ENCODE data around the gene ADSL.
A peak's percentile ranks its signal among the peaks of the same experiment; 100 is the strongest.

ADSL gene

GRCh38 chr22:40345271-40345670 lies 1.0 kb upstream of the ADSL start:
- TF ChIP-seq CTCF (IDR thresholded peaks at IDR 0.05; ENCODE audit: control insufficient read depth, insufficient read depth, low read depth, low read length, missing control alignments) = no peak
- DNase-seq (ENCODE audit: low read depth) = no peak
- peak overlapping the region; percentile 99 for H3K4me3 ChIP-seq (ENCODE audit: control insufficient read depth, low read depth, low read length)

GRCh38 chr22:40345815-40346184 lies 500 bp upstream of the ADSL start:
- peak overlapping the region; percentile 99 for H3K4me3 ChIP-seq (ENCODE audit: control insufficient read depth, low read depth, low read length)
- no peak for TF ChIP-seq CTCF (IDR thresholded peaks at IDR 0.05; ENCODE audit: control insufficient read depth, insufficient read depth, low read depth, low read length, missing control alignments)
- DNase-seq (ENCODE audit: low read depth) = no peak

GRCh38 chr22:40347300-40347699 lies 1.0 kb downstream of the ADSL start:
- H3K4me3 ChIP-seq (ENCODE audit: control insufficient read depth, low read depth, low read length) = peak overlapping the region; percentile 99
- no peak for DNase-seq (ENCODE audit: low read depth)
- TF ChIP-seq CTCF (IDR thresholded peaks at IDR 0.05; ENCODE audit: control insufficient read depth, insufficient read depth, low read depth, low read length, missing control alignments) = no peak

- no peak for DNase-seq (ENCODE audit: low read depth)
- H3K4me3 ChIP-seq (ENCODE audit: control insufficient read depth, low read depth, low read length) = no peak overlapping the region
- TF ChIP-seq CTCF (IDR thresholded peaks at IDR 0.05; ENCODE audit: control insufficient read depth, insufficient read depth, low read depth, low read length, missing control alignments) = peak; percentile 81
These were observed 1.8 kb downstream of the ADSL start for GRCh38 chr22:40348025-40348658.

GRCh38 chr22:40352763-40353162 lies 6.5 kb downstream of the ADSL start:
- H3K4me3 ChIP-seq (ENCODE audit: control insufficient read depth, low read depth, low read length) = no peak overlapping the region
- no peak for DNase-seq (ENCODE audit: low read depth)
- no peak for TF ChIP-seq CTCF (IDR thresholded peaks at IDR 0.05; ENCODE audit: control insufficient read depth, insufficient read depth, low read depth, low read length, missing control alignments)

GRCh38 chr22:40361100-40361499 lies 14.8 kb downstream of the ADSL start:
- no peak for TF ChIP-seq CTCF (IDR thresholded peaks at IDR 0.05; ENCODE audit: control insufficient read depth, insufficient read depth, low read depth, low read length, missing control alignments)
- DNase-seq (ENCODE audit: low read depth) = no peak
- no peak overlapping the region for H3K4me3 ChIP-seq (ENCODE audit: control insufficient read depth, low read depth, low read length)

GRCh38 chr22:40363059-40363458 lies 16.8 kb downstream of the ADSL start:
- no peak for DNase-seq (ENCODE audit: low read depth)
- H3K4me3 ChIP-seq (ENCODE audit: control insufficient read depth, low read depth, low read length) = no peak overlapping the region
- no peak for TF ChIP-seq CTCF (IDR thresholded peaks at IDR 0.05; ENCODE audit: control insufficient read depth, insufficient read depth, low read depth, low read length, missing control alignments)
